SK-N-SH (cell line): Measurements from ENCODE around the gene TCF19. TPM values are rescaled to one million over a fixed set of nuclear protein-coding genes. Genes with fewer than 3 reads are reported as not detected.

Experiments used
- CTCF ChIA-PET: fragments of 300-600, 350-600 bp; formaldehyde crosslinking; extraction: SDS; loops from one replicate; lab custom pipeline; 2021; lab: Yijun Ruan, JAX
- POLR2A ChIA-PET: fragments of 350-600 bp; sonication (Branson Sonifier 250); formaldehyde crosslinking; extraction: SDS; loops from one replicate; lab custom pipeline; 2020; ENCODE audit warnings: antibody characterized with exemption, inconsistent platforms; lab: Yijun Ruan, JAX
- DNase-seq: peaks from one replicate; pipeline ENCODE4 v3.0.0; 2012
- H2AFZ ChIP-seq: fragments of 200-600 bp; sonication (generic); 2 replicates; pipeline ENCODE4 v1.8.1; 2016; ENCODE audit warnings: antibody characterized with exemption, mild to moderate bottlenecking, low read depth
- H3F3A ChIP-seq: fragments of 200-600 bp; sonication (generic); replicated peaks from 2 replicates; pipeline ENCODE3; 2016; ENCODE audit warnings: antibody characterized with exemption, mild to moderate bottlenecking; ENCODE audit not compliant: insufficient read depth
- H3K27ac ChIP-seq, 2 experiments: fragments of 200-500 bp in 1 of 2; fragments of 200-600 bp in 1 of 2; sonication (Bioruptor generic) in 1 of 2; sonication (generic), shearing (Covaris generic) in 1 of 2; 2 replicates each; pipeline versions ENCODE4 v1.5.1 to v1.6.1; 2014 to 2016; ENCODE audit warnings: low read depth in 2 of 2, inconsistent platforms in 1 of 2, low read length in 1 of 2, mild to moderate bottlenecking in 1 of 2, mixed read lengths in 1 of 2
- H3K27me3 ChIP-seq: fragments of 200-600 bp; sonication (generic), shearing (Covaris generic); 2 replicates; pipeline ENCODE4 v1.6.1; 2016; ENCODE audit warnings: mixed run types; ENCODE audit not compliant: insufficient read depth
- H3K36me3 ChIP-seq, 2 experiments: fragments of 200-500 bp in 1 of 2; fragments of 200-600 bp in 1 of 2; sonication (Bioruptor generic) in 1 of 2; sonication (generic) in 1 of 2; replicated peaks in 1 of 2; 2 replicates each; pipeline versions ENCODE3 to v1.5.1; 2014 to 2016; ENCODE audit warnings: low read length in 1 of 2, mild to moderate bottlenecking in 1 of 2; ENCODE audit not compliant: insufficient read depth in 2 of 2, control insufficient read depth in 1 of 2
- H3K4me1 ChIP-seq, 2 experiments: fragments of 200-500 bp in 1 of 2; fragments of 200-600 bp in 1 of 2; sonication (Bioruptor generic) in 1 of 2; sonication (generic), shearing (Covaris generic) in 1 of 2; 2 replicates each; pipeline versions ENCODE4 v1.5.1 to v1.6.1; 2014 to 2016; ENCODE audit warnings: low read depth in 1 of 2, low read length in 1 of 2, mixed run types in 1 of 2; ENCODE audit not compliant: insufficient read depth in 2 of 2, control insufficient read depth in 1 of 2
- H3K4me2 ChIP-seq: fragments of 200-600 bp; sonication (generic), shearing (Covaris generic); 2 replicates; pipeline ENCODE4 v1.6.1; 2017; ENCODE audit warnings: mixed run types
- H3K4me3 ChIP-seq, 2 experiments: fragments of 200-500 bp in 1 of 2; fragments of 200-600 bp in 1 of 2; sonication (Bioruptor generic) in 1 of 2; sonication (generic), shearing (Covaris generic) in 1 of 2; 2 replicates each; pipeline versions ENCODE4 v1.5.1 to v1.8.1; 2014 to 2016; ENCODE audit warnings: low read depth in 2 of 2, inconsistent platforms in 1 of 2, low read length in 1 of 2, mild to moderate bottlenecking in 1 of 2, mixed read lengths in 1 of 2, moderate library complexity in 1 of 2
- H3K79me2 ChIP-seq: fragments of 200-600 bp; sonication (generic); 2 replicates; pipeline ENCODE4 v1.8.1; 2017; ENCODE audit warnings: mild to moderate bottlenecking; ENCODE audit not compliant: insufficient read depth
- H3K9ac ChIP-seq: fragments of 200-600 bp; sonication (generic); 2 replicates; pipeline ENCODE4 v1.6.1; 2017; ENCODE audit warnings: mixed run types
- H3K9me2 ChIP-seq: fragments of 200-600 bp; sonication (generic); 2 replicates; pipeline ENCODE4 v1.6.1; 2017; ENCODE audit warnings: mixed run types
- H3K9me3 ChIP-seq: fragments of 200-600 bp; sonication (generic); 2 replicates; pipeline ENCODE4 v1.6.1; 2017; ENCODE audit warnings: mixed run types, mild to moderate bottlenecking, moderate library complexity
- H4K20me1 ChIP-seq: fragments of 200-600 bp; sonication (generic); 2 replicates; pipeline ENCODE4 v1.6.1; 2017; ENCODE audit warnings: mild to moderate bottlenecking, mixed run types; ENCODE audit not compliant: insufficient read depth
- CHD2 ChIP-seq: fragments of 150-350 bp; IDR thresholded peaks from 2 replicates; pipeline ENCODE4 v1.6.1; 2018; ENCODE audit warnings: low read length; ENCODE audit not compliant: partially characterized antibody
- EP300 ChIP-seq, 2 experiments: IDR thresholded peaks; 2 replicates each; pipeline versions ENCODE4 v1.4.0 to v1.6.1; 2012; ENCODE audit warnings: borderline replicate concordance in 1 of 2, low read depth in 1 of 2, low read length in 1 of 2
- FOXJ3 ChIP-seq: sonication (generic); formaldehyde crosslinking; IDR thresholded peaks from 2 replicates; pipeline ENCODE4 v1.5.1; 2020; ENCODE audit warnings: mild to moderate bottlenecking, missing genetic modification reagents
- MXI1 ChIP-seq: IDR thresholded peaks from 2 replicates; pipeline ENCODE4 v1.6.1; 2012; ENCODE audit warnings: mild to moderate bottlenecking, low read depth, low read length, improper control_type of control experiment
- NRF1 ChIP-seq: IDR thresholded peaks from 2 replicates; pipeline ENCODE4 v1.6.1; 2012; ENCODE audit warnings: low read depth, mild to moderate bottlenecking, low read length
- RAD21 ChIP-seq: IDR thresholded peaks from 2 replicates; pipeline ENCODE4 v1.6.1; 2012; ENCODE audit warnings: mild to moderate bottlenecking, low read length
- RFX5 ChIP-seq: IDR thresholded peaks from 2 replicates; pipeline ENCODE4 v1.6.1; 2012; ENCODE audit warnings: mild to moderate bottlenecking, improper control_type of control experiment, low read length
- SMC3 ChIP-seq: IDR thresholded peaks from 2 replicates; pipeline ENCODE4 v1.6.1; 2012; ENCODE audit warnings: low read depth, low read length, improper control_type of control experiment
- TAF1 ChIP-seq: IDR thresholded peaks from 2 replicates; pipeline ENCODE4 v1.6.1; 2012; ENCODE audit warnings: low read depth, mild to moderate bottlenecking, low read length, moderate library complexity, borderline replicate concordance
- TCF12 ChIP-seq: IDR thresholded peaks from 2 replicates; pipeline ENCODE4 v1.4.0; 2012
- WGBS: methylation state at CpG from one replicate; pipeline ENCODE4 v1.1.6; 2017; ENCODE audit warnings: low lambda C conversion rate; 5-methylcytosine and 5-hydroxymethylcytosine counted together
- polyA plus RNA-seq, 3 experiments: library from polyadenylated mRNA; depleted of rRNA; stranded (reverse); fragments of >200 nt; gene quantifications; 2 replicates each; pipeline ENCODE4 v1.2.3, GENCODE V29; 2012
- TF ChIP-seq, protein P1 (sequence below): IDR thresholded peaks from 2 replicates; pipeline ENCODE4 v1.4.0; 2012; ENCODE audit warnings: low read depth, borderline replicate concordance
- TF ChIP-seq, protein P2 (sequence below): fragments of 200-600 bp; sonication (generic); IDR thresholded peaks from 2 replicates; pipeline ENCODE4 v1.6.1; 2017; ENCODE audit warnings: antibody characterized with exemption, mild to moderate bottlenecking, moderate library complexity
- TF ChIP-seq, protein P3 (sequence below): IDR thresholded peaks from 2 replicates; pipeline ENCODE4; 2012
- TF ChIP-seq, protein P4 (sequence below): IDR thresholded peaks from 2 replicates; pipeline ENCODE4 v1.4.0; 2012; ENCODE audit warnings: low read depth, borderline replicate concordance
- TF ChIP-seq, protein P5 (sequence below): IDR thresholded peaks from 2 replicates; pipeline ENCODE4 v1.6.1; 2012; ENCODE audit warnings: mild to moderate bottlenecking, low read depth, low read length, moderate library complexity

The TCF19 gene
- polyA plus RNA-seq, 1 of the 3 experiments (the other 2 are of a cell fraction): 9.3 TPM

DNA sequence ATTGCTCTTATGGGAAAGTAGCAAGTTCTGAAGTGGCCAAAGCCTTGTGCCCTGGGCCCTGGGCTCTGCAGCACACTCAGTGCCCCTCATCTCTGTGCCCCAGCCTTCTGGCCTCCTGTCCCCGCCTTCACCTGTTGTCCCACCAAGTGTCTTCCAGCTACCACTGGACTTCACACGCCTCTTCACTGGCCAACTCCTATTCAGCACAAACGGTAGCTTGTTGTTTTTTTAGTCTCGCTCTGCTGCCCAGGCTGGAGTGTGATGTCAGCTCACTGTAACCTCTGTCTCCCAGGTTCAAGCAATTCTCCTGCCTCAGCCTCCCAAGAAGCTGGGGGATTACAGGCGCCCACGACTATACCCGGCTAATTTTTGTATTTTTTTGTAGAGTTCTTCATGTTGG lies 5.6 kb upstream of the TCF19 start:
- peaks cover 0 to 6% of the 10 kb centered on the region in 2 experiments; a peak in 1 of 4 replicates for H3K4me1 ChIP-seq
- H4K20me1 ChIP-seq: no peaks in the 10 kb centered on the region
- H3K36me3 ChIP-seq: peaks cover 0 to 7% of the 10 kb centered on the region in 2 experiments
- WGBS: 74% methylated on average over 7 of the region's 7 CpGs
- H3F3A ChIP-seq: no peaks in the 10 kb centered on the region
- H3K27me3 ChIP-seq: no peaks in the 10 kb centered on the region
- H3K9me3 ChIP-seq: no peaks in the 10 kb centered on the region
- CTCF ChIA-PET: interaction anchor here (0.8 to 1.6 kb wide), 4 partner anchors 15 to 44 kb away, joined by 3 to 6 read pairs (median 6); no protein-coding TSS in a partner anchor
- H3K27ac ChIP-seq: no peak overlapping the region
- H3K9me2 ChIP-seq: no peaks in the 10 kb centered on the region
- peaks cover 4% of the 10 kb centered on the region; the same call in 1 of the 2 replicates for H3K79me2 ChIP-seq
- no peak overlapping the region for H2AFZ ChIP-seq
- no peak overlapping the region for H3K4me3 ChIP-seq
- TF ChIP-seq TCF12 (no peak), TAF1 (no peak)
- no peak for DNase-seq
- H3K4me2 ChIP-seq: no peak overlapping the region
- POLR2A ChIA-PET: no interaction called here
- no peak overlapping the region for H3K9ac ChIP-seq

DNA sequence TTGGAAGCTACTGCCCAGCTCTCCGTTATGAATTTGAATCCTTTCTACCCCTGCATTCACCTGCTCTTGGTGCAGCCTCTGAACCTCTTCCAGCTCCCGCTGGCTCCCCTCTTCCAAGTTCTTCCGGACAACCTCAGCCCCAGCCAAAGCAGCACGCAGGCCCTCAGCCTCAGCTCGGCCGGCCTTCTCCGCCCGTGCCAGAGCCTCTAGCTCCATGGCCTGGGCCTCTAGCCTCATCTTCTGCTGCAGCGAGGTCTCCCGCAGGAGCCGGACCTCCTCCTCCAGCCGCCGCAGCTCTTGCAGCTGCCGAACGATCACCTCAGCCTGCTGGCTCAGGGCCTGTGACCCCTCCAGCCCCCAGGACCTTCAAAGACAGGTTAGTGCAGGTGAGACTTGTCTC lies 4.0 kb upstream of the TCF19 start:
- H3K27ac ChIP-seq: no peak overlapping the region
- DNase-seq: no peak
- TF ChIP-seq, protein P1, sequence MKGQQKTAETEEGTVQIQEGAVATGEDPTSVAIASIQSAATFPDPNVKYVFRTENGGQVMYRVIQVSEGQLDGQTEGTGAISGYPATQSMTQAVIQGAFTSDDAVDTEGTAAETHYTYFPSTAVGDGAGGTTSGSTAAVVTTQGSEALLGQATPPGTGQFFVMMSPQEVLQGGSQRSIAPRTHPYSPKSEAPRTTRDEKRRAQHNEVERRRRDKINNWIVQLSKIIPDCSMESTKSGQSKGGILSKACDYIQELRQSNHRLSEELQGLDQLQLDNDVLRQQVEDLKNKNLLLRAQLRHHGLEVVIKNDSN: no peak
- TF ChIP-seq CHD2: no peak
- TF ChIP-seq, protein P2, sequence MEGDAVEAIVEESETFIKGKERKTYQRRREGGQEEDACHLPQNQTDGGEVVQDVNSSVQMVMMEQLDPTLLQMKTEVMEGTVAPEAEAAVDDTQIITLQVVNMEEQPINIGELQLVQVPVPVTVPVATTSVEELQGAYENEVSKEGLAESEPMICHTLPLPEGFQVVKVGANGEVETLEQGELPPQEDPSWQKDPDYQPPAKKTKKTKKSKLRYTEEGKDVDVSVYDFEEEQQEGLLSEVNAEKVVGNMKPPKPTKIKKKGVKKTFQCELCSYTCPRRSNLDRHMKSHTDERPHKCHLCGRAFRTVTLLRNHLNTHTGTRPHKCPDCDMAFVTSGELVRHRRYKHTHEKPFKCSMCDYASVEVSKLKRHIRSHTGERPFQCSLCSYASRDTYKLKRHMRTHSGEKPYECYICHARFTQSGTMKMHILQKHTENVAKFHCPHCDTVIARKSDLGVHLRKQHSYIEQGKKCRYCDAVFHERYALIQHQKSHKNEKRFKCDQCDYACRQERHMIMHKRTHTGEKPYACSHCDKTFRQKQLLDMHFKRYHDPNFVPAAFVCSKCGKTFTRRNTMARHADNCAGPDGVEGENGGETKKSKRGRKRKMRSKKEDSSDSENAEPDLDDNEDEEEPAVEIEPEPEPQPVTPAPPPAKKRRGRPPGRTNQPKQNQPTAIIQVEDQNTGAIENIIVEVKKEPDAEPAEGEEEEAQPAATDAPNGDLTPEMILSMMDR: no peak
- TF ChIP-seq, protein P3, sequence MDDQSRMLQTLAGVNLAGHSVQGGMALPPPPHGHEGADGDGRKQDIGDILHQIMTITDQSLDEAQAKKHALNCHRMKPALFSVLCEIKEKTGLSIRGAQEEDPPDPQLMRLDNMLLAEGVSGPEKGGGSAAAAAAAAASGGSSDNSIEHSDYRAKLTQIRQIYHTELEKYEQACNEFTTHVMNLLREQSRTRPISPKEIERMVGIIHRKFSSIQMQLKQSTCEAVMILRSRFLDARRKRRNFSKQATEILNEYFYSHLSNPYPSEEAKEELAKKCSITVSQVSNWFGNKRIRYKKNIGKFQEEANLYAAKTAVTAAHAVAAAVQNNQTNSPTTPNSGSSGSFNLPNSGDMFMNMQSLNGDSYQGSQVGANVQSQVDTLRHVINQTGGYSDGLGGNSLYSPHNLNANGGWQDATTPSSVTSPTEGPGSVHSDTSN: no peak
- TF ChIP-seq, protein P4, sequence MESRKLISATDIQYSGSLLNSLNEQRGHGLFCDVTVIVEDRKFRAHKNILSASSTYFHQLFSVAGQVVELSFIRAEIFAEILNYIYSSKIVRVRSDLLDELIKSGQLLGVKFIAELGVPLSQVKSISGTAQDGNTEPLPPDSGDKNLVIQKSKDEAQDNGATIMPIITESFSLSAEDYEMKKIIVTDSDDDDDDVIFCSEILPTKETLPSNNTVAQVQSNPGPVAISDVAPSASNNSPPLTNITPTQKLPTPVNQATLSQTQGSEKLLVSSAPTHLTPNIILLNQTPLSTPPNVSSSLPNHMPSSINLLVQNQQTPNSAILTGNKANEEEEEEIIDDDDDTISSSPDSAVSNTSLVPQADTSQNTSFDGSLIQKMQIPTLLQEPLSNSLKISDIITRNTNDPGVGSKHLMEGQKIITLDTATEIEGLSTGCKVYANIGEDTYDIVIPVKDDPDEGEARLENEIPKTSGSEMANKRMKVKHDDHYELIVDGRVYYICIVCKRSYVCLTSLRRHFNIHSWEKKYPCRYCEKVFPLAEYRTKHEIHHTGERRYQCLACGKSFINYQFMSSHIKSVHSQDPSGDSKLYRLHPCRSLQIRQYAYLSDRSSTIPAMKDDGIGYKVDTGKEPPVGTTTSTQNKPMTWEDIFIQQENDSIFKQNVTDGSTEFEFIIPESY: no peak
- TF ChIP-seq SMC3: no peak
- TF ChIP-seq, protein P5, sequence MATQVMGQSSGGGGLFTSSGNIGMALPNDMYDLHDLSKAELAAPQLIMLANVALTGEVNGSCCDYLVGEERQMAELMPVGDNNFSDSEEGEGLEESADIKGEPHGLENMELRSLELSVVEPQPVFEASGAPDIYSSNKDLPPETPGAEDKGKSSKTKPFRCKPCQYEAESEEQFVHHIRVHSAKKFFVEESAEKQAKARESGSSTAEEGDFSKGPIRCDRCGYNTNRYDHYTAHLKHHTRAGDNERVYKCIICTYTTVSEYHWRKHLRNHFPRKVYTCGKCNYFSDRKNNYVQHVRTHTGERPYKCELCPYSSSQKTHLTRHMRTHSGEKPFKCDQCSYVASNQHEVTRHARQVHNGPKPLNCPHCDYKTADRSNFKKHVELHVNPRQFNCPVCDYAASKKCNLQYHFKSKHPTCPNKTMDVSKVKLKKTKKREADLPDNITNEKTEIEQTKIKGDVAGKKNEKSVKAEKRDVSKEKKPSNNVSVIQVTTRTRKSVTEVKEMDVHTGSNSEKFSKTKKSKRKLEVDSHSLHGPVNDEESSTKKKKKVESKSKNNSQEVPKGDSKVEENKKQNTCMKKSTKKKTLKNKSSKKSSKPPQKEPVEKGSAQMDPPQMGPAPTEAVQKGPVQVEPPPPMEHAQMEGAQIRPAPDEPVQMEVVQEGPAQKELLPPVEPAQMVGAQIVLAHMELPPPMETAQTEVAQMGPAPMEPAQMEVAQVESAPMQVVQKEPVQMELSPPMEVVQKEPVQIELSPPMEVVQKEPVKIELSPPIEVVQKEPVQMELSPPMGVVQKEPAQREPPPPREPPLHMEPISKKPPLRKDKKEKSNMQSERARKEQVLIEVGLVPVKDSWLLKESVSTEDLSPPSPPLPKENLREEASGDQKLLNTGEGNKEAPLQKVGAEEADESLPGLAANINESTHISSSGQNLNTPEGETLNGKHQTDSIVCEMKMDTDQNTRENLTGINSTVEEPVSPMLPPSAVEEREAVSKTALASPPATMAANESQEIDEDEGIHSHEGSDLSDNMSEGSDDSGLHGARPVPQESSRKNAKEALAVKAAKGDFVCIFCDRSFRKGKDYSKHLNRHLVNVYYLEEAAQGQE: no peak
- no peak for TF ChIP-seq FOXJ3 (CRISPR knock-in tag)
- no peak for TF ChIP-seq MXI1
- TF ChIP-seq NRF1: no peak
- TF ChIP-seq RAD21: no peak
- no peak for TF ChIP-seq EP300 (IDR thresholded peaks at IDR 0.05; ENCODE audit: borderline replicate concordance in 1 of 2, low read depth in 1 of 2, low read length in 1 of 2)
- TF ChIP-seq RFX5: no peak
- H3K79me2 ChIP-seq: peaks cover 9% of the 10 kb centered on the region; the same call in 1 of the 2 replicates
- ChIA-PET CTCF (interaction anchor here (1.6 to 2.0 kb wide), 2 partner anchors 38 to 212 kb away, joined by 6 to 9 read pairs; no protein-coding TSS in a partner anchor), POLR2A (no interaction called here)
- H2AFZ ChIP-seq: no peak overlapping the region
- H3K4me2 ChIP-seq: no peak overlapping the region
- no peaks in the 10 kb centered on the region for H3K27me3 ChIP-seq
- H3F3A ChIP-seq: no peaks in the 10 kb centered on the region
- no peaks in the 10 kb centered on the region for H4K20me1 ChIP-seq
- H3K4me1 ChIP-seq: peaks cover 0 to 15% of the 10 kb centered on the region in 2 experiments; a peak in 1 of 4 replicates
- no peak overlapping the region for H3K4me3 ChIP-seq
- H3K36me3 ChIP-seq: peaks cover 0 to 7% of the 10 kb centered on the region in 2 experiments
- H3K9me3 ChIP-seq: no peaks in the 10 kb centered on the region
- no peaks in the 10 kb centered on the region for H3K9me2 ChIP-seq
- WGBS: 95% methylated on average over 15 of the region's 15 CpGs
- H3K9ac ChIP-seq: no peak overlapping the region
